CD14-positive monocyte (primary cell): ENCODE results near the gene PRRT3. TPM values are rescaled to one million over a fixed set of nuclear protein-coding genes. Genes with fewer than 3 reads are reported as not detected.
A peak's percentile ranks its signal among the peaks of the same experiment; 100 is the strongest.

Source experiments
- DNase-seq, 3 donors: peaks; one replicate each; pipeline ENCODE4 v3.0.0-alpha.2; 2011 to 2022
- H2AFZ ChIP-seq: 2 replicates; pipeline ENCODE4 v1.6.0; 2012; ENCODE audit warnings: mild to moderate bottlenecking, low read depth, low read length, inconsistent platforms; ENCODE audit not compliant: insufficient read depth, poor library complexity, severe bottlenecking
- H3K27ac ChIP-seq, 2 donors: 1 replicate in 1 of 2; 2 replicates in 1 of 2; pipeline ENCODE4 v1.5.1; 2012 to 2013; ENCODE audit warnings: low read length in 2 of 2, control low read depth in 1 of 2, inconsistent platforms in 1 of 2, low read depth in 1 of 2, mild to moderate bottlenecking in 1 of 2
- H3K27me3 ChIP-seq, 2 donors: one replicate each; pipeline versions ENCODE4 v1.6.0 to v1.6.1; 2011 to 2013; ENCODE audit warnings: low read length in 2 of 2; ENCODE audit not compliant: control insufficient read depth in 2 of 2, insufficient read depth in 2 of 2
- H3K36me3 ChIP-seq, 2 donors: replicated peaks in 1 of 2; 1 replicate in 1 of 2; 2 replicates in 1 of 2; pipeline versions ENCODE4 v1.5.1 to v1.6.1; 2012 to 2013; ENCODE audit warnings: low read length in 2 of 2, control low read depth in 1 of 2, inconsistent platforms in 1 of 2, mild to moderate bottlenecking in 1 of 2; ENCODE audit not compliant: insufficient read depth in 2 of 2, control insufficient read depth in 1 of 2
- H3K4me1 ChIP-seq, 2 donors: 1 replicate in 1 of 2; 2 replicates in 1 of 2; pipeline versions ENCODE4 v1.5.1 to v1.6.1; 2012 to 2013; ENCODE audit warnings: low read length in 2 of 2, control low read depth in 1 of 2, inconsistent platforms in 1 of 2, mild to moderate bottlenecking in 1 of 2, moderate library complexity in 1 of 2; ENCODE audit not compliant: insufficient read depth in 2 of 2, control insufficient read depth in 1 of 2
- H3K4me2 ChIP-seq: replicated peaks from 2 replicates; pipeline ENCODE3; 2012; ENCODE audit warnings: low read length, moderate library complexity, mild to moderate bottlenecking; ENCODE audit not compliant: poor library complexity, severe bottlenecking; ENCODE audit errors: extremely low read depth
- H3K4me3 ChIP-seq, 3 experiments: fragments of 200-600 bp in 1 of 3; sonication (generic) in 1 of 3; replicated peaks in 1 of 3; 1 replicate in 2 of 3; 2 replicates in 1 of 3; pipeline ENCODE4 v1.5.1; 2011 to 2013; ENCODE audit warnings: low read length in 3 of 3, mild to moderate bottlenecking in 3 of 3, control low read depth in 2 of 3, low read depth in 2 of 3, inconsistent platforms in 1 of 3, moderate library complexity in 1 of 3
- H3K79me2 ChIP-seq: 2 replicates; pipeline ENCODE4 v1.6.0; 2012; ENCODE audit warnings: mild to moderate bottlenecking, control low read depth, inconsistent platforms, low read length, moderate library complexity; ENCODE audit not compliant: insufficient read depth
- H3K9ac ChIP-seq: 2 replicates; pipeline ENCODE4 v1.6.0; 2017; ENCODE audit warnings: low read length, mild to moderate bottlenecking; ENCODE audit not compliant: insufficient read depth, poor library complexity, severe bottlenecking
- H3K9me3 ChIP-seq, 2 donors: replicated peaks in 1 of 2; 1 replicate in 1 of 2; 2 replicates in 1 of 2; pipeline versions ENCODE4 v1.5.1 to v1.6.1; 2012 to 2013; ENCODE audit warnings: low read length in 2 of 2, control low read depth in 1 of 2; ENCODE audit not compliant: control insufficient read depth in 1 of 2, insufficient read depth in 1 of 2
- H4K20me1 ChIP-seq: 2 replicates; pipeline ENCODE4 v1.6.0; 2012; ENCODE audit warnings: mild to moderate bottlenecking, low read length, control low read depth, moderate library complexity; ENCODE audit not compliant: insufficient read depth
- H3K27ac Mint-ChIP-seq, 7 donors: one replicate each; pipeline ENCODE4 v1.8.0; 2020; ENCODE audit warnings: mild to moderate bottlenecking in 7 of 7, mixed read lengths in 7 of 7, moderate library complexity in 6 of 7, inconsistent platforms in 2 of 7
- H3K27me3 Mint-ChIP-seq, 3 donors: one replicate each; pipeline ENCODE4 v1.8.0; 2021 to 2022; ENCODE audit warnings: low read depth in 3 of 3, mild to moderate bottlenecking in 3 of 3, mixed read lengths in 3 of 3, moderate library complexity in 3 of 3, inconsistent platforms in 1 of 3
- H3K36me3 Mint-ChIP-seq, 2 donors: one replicate each; pipeline ENCODE4 v1.8.0; 2020; ENCODE audit warnings: mixed read lengths in 2 of 2, inconsistent platforms in 1 of 2, mild to moderate bottlenecking in 1 of 2
- H3K4me1 Mint-ChIP-seq: one replicate; pipeline ENCODE4 v1.8.0; 2020; ENCODE audit warnings: mild to moderate bottlenecking, mixed read lengths
- H3K4me3 Mint-ChIP-seq, 2 donors: one replicate each; pipeline ENCODE4 v1.8.0; 2020; ENCODE audit warnings: mild to moderate bottlenecking in 2 of 2, mixed read lengths in 2 of 2, moderate library complexity in 1 of 2
- H3K9me3 Mint-ChIP-seq, 7 donors: one replicate each; pipeline ENCODE4 v1.8.0; 2020 to 2022; ENCODE audit warnings: mixed read lengths in 7 of 7, mild to moderate bottlenecking in 6 of 7, moderate library complexity in 6 of 7, inconsistent platforms in 2 of 7
- CTCF ChIP-seq: fragments of 200-600 bp; IDR thresholded peaks from one replicate; pipeline ENCODE4 v1.8.0; 2022; ENCODE audit warnings: antibody characterized with exemption, mild to moderate bottlenecking
- WGBS: methylation state at CpG from one replicate; pipeline ENCODE4 v1.1.5; 2013; ENCODE audit warnings: missing lambda C conversion rate; ENCODE audit not compliant: insufficient coverage; 5-methylcytosine and 5-hydroxymethylcytosine counted together
- intact Hi-C, 2 donors: fragments of 100-400 bp; cut with micrococcal nuclease; formaldehyde crosslinking; loops; one replicate each; pipeline versions ENCODE4 v1.15.0 to v1.15.1; 2023
- polyA plus RNA-seq, 3 donors: library from polyadenylated mRNA; depleted of rRNA in 1 of 3; unstranded in 2 of 3; stranded (reverse) in 1 of 3; fragments of 300-500 nt in 2 of 3; fragments of >200 nt in 1 of 3; fragmentation: Illumina TruSeq in 2 of 3; gene quantifications; 1 replicate in 2 of 3; 2 replicates in 1 of 3; pipeline ENCODE4 v1.2.3, GENCODE V29; 2012 to 2021

Gene PRRT3
- polyA plus RNA-seq, 3 donors: 0.11 to 0.57 (median 0.31) TPM

- intact Hi-C loops: loop anchor here in 1 of 2 donors (5.0 to 10.0 kb wide), 3 partner anchors 53 to 391 kb away; partner anchors contain the start of genes EMC3, FANCD2 and SEC13
- Histone ChIP-seq H3K27me3 (no peaks in the 10 kb centered on the region), H3K4me2 (peak overlapping the region; percentile 85), H3K79me2 (peaks cover 5% of the 10 kb centered on the region), H3K36me3 (peaks cover 13 to 19% of the 10 kb centered on the region in 2 donors), H3K4me1 (peaks cover 25 to 38% of the 10 kb centered on the region in 2 donors), H3K27ac (peak overlapping the region; percentile 83 to 92), H3K9ac (peak overlapping the region; percentile 90), H2AFZ (peak overlapping the region; percentile 90), H3K9me3 (no peaks in the 10 kb centered on the region), H3K4me3 (peak overlapping the region; percentile 41 to 85 (median 69)), H4K20me1 (no peaks in the 10 kb centered on the region)
- WGBS: 1% methylated on average over 8 of the region's 11 CpGs
- H3K27me3 Mint-ChIP-seq: peaks cover 0 to 2% (median 0%) of the 10 kb centered on the region in 3 donors
- H3K4me3 Mint-ChIP-seq: peak overlapping the region; percentile 92 to 97
- H3K36me3 Mint-ChIP-seq: peaks cover 25 to 34% of the 10 kb centered on the region in 2 donors
- peaks cover 30% of the 10 kb centered on the region for H3K4me1 Mint-ChIP-seq
- peak overlapping the region; percentile 94 to 99 (median 97) for H3K27ac Mint-ChIP-seq
- no peaks in the 10 kb centered on the region for H3K9me3 Mint-ChIP-seq
- TF ChIP-seq CTCF: no peak
- peak in 2 of 3 donors; percentile 32 to 33 for DNase-seq
These were observed 18.0 kb downstream of the PRRT3 start for GRCh38 chr3:9934235-9934621.

- Histone ChIP-seq H3K9me3 (no peaks in the 10 kb centered on the region), H3K4me1 (peaks cover 25 to 38% of the 10 kb centered on the region in 2 donors), H3K4me3 (peak within 1 kb of the TSS; percentile 41 to 85 (median 69)), H3K27me3 (no peaks in the 10 kb centered on the region), H3K4me2 (peak within 1 kb of the TSS; percentile 85), H4K20me1 (no peaks in the 10 kb centered on the region), H2AFZ (peak within 1 kb of the TSS; percentile 90), H3K27ac (peak within 1 kb of the TSS; percentile 83 to 92), H3K36me3 (peaks cover 13 to 19% of the 10 kb centered on the region in 2 donors), H3K9ac (peak within 1 kb of the TSS; percentile 90), H3K79me2 (peaks cover 5% of the 10 kb centered on the region)
- intact Hi-C loops: loop anchor here in 1 of 2 donors (5.0 to 10.0 kb wide), 3 partner anchors 54 to 391 kb away; partner anchors contain the start of genes EMC3, FANCD2 and SEC13
- H3K27me3 Mint-ChIP-seq: peaks cover 0 to 2% (median 0%) of the 10 kb centered on the region in 3 donors
- peak within 1 kb of the TSS; percentile 94 to 99 (median 97) for H3K27ac Mint-ChIP-seq
- H3K36me3 Mint-ChIP-seq: peaks cover 25 to 33% of the 10 kb centered on the region in 2 donors
- no peak for TF ChIP-seq CTCF
- peak; percentile 93 to 94 (median 94) for DNase-seq
- under 1% methylated on average over 50 of the region's 50 CpGs for WGBS
- peak within 1 kb of the TSS; percentile 92 to 97 for H3K4me3 Mint-ChIP-seq
- no peaks in the 10 kb centered on the region for H3K9me3 Mint-ChIP-seq
- peaks cover 30% of the 10 kb centered on the region for H3K4me1 Mint-ChIP-seq
These were observed 18.5 kb downstream of the PRRT3 start, which contains the start of gene CRELD1 for GRCh38 chr3:9933561-9934234. TSS of gene CRELD1 (plus strand) at chr3:9933834. CDS start at chr3:9934439, 605 bp downstream.
